Panc1 (cell line): ENCODE results near the gene PCNX2. TPM values are rescaled to one million over a fixed set of nuclear protein-coding genes. Genes with fewer than 3 reads are reported as not detected.

ENCODE experiments used
- ATAC-seq: fragments of 200-7000 bp; cut with Tn5 transposase; 2 replicates; pipeline ENCODE4 v1.9.1; 2020; ENCODE audit warnings: mild to moderate bottlenecking, moderate library complexity
- BruUV-seq: library from RNA; stranded (reverse); fragments of 400-500 nt; replicated peaks from 2 replicates; lab custom pipeline; 2021; lab: Mats Ljungman, UMichigan
- CTCF ChIA-PET: fragments of 300-600 bp; sonication (Branson Sonifier 250); formaldehyde crosslinking; loops from one replicate; lab custom pipeline; 2022; ENCODE audit warnings: antibody characterized with exemption; lab: Charles Lee
- POLR2A ChIA-PET: fragments of 300-600 bp; sonication (Branson Sonifier 250); formaldehyde crosslinking; loops from one replicate; lab custom pipeline; 2022; ENCODE audit warnings: antibody characterized with exemption; lab: Charles Lee
- DNase-seq: peaks from one replicate; pipeline ENCODE4 v3.0.0-alpha.2; 2010; ENCODE audit warnings: low read depth, low spot score
- H3K27ac ChIP-seq: 2 replicates; pipeline ENCODE4 v1.5.1; 2011; ENCODE audit warnings: mild to moderate bottlenecking, low read length, inconsistent platforms
- H3K27me3 ChIP-seq: fragments of 200-500 bp; sonication (Bioruptor generic); 2 replicates; pipeline ENCODE4 v1.6.0; 2014; ENCODE audit warnings: low read length, inconsistent platforms; ENCODE audit not compliant: control insufficient read depth, insufficient read depth
- H3K36me3 ChIP-seq: fragments of 200-500 bp; sonication (Bioruptor generic); 2 replicates; pipeline ENCODE4 v1.5.1; 2014; ENCODE audit warnings: inconsistent platforms, mild to moderate bottlenecking, low read length, moderate library complexity; ENCODE audit not compliant: control insufficient read depth, insufficient read depth
- H3K4me1 ChIP-seq: 2 replicates; pipeline ENCODE4 v1.5.1; 2011; ENCODE audit warnings: inconsistent platforms, mild to moderate bottlenecking, low read length, moderate library complexity; ENCODE audit not compliant: control insufficient read depth, insufficient read depth
- H3K4me3 ChIP-seq, 2 experiments: 2 replicates each; pipeline ENCODE4 v1.5.1; 2011 to 2012; ENCODE audit warnings: low read depth in 2 of 2, low read length in 2 of 2, mild to moderate bottlenecking in 2 of 2, inconsistent platforms in 1 of 2, moderate library complexity in 1 of 2
- H3K9me3 ChIP-seq: fragments of 200-500 bp; sonication (Bioruptor generic); 2 replicates; pipeline ENCODE4 v1.5.1; 2014; ENCODE audit warnings: low read depth, mild to moderate bottlenecking, inconsistent platforms, low read length, moderate library complexity; ENCODE audit not compliant: control insufficient read depth, insufficient read depth
- POLR2AphosphoS5 ChIP-seq: IDR thresholded peaks from 2 replicates; pipeline ENCODE4 v1.6.1; 2012; ENCODE audit warnings: mild to moderate bottlenecking, low read depth, low read length, moderate library complexity
- SIN3A ChIP-seq: IDR thresholded peaks from 2 replicates; pipeline ENCODE4 v1.6.1; 2012; ENCODE audit warnings: low read depth, mild to moderate bottlenecking, low read length, moderate library complexity, borderline replicate concordance; ENCODE audit not compliant: insufficient read depth
- TCF7L2 ChIP-seq: IDR thresholded peaks from 2 replicates; pipeline ENCODE4 v1.6.1; 2011; ENCODE audit warnings: mild to moderate bottlenecking, low read depth, low read length, inconsistent platforms
- in situ Hi-C: cut with HindIII; loops from 2 replicates; pipeline ENCODE4 v1.10.0; 2016; ENCODE audit warnings: low sequenced_read_pairs, low pct_unique_long_range_greater_than_20kb
- intact Hi-C: fragments of 100-400 bp; cut with micrococcal nuclease; formaldehyde crosslinking; loops from one replicate; pipeline ENCODE4 v1.10.0; 2022; ENCODE audit not compliant: unreplicated experiment
- total RNA-seq: library from RNA; stranded (reverse); gene quantifications from one replicate; pipeline ENCODE4 v1.2.1, GENCODE V29; 2021; ENCODE audit not compliant: unreplicated experiment
- TF ChIP-seq, protein P1 (sequence below): fragments of 450-650 bp; IDR thresholded peaks from 2 replicates; pipeline ENCODE4 v1.5.1; 2017; ENCODE audit warnings: mild to moderate bottlenecking
- TF ChIP-seq, protein P2 (sequence below), 2 experiments: IDR thresholded peaks; 2 replicates each; pipeline ENCODE4 v1.6.1; 2011 to 2012; ENCODE audit warnings: low read depth in 2 of 2, control low read depth in 1 of 2, low read length in 1 of 2, mild to moderate bottlenecking in 1 of 2, moderate library complexity in 1 of 2; ENCODE audit not compliant: insufficient read depth in 1 of 2

PCNX2 gene
- total RNA-seq, 1 experiment from 2014 or later: 2.6 TPM

DNA sequence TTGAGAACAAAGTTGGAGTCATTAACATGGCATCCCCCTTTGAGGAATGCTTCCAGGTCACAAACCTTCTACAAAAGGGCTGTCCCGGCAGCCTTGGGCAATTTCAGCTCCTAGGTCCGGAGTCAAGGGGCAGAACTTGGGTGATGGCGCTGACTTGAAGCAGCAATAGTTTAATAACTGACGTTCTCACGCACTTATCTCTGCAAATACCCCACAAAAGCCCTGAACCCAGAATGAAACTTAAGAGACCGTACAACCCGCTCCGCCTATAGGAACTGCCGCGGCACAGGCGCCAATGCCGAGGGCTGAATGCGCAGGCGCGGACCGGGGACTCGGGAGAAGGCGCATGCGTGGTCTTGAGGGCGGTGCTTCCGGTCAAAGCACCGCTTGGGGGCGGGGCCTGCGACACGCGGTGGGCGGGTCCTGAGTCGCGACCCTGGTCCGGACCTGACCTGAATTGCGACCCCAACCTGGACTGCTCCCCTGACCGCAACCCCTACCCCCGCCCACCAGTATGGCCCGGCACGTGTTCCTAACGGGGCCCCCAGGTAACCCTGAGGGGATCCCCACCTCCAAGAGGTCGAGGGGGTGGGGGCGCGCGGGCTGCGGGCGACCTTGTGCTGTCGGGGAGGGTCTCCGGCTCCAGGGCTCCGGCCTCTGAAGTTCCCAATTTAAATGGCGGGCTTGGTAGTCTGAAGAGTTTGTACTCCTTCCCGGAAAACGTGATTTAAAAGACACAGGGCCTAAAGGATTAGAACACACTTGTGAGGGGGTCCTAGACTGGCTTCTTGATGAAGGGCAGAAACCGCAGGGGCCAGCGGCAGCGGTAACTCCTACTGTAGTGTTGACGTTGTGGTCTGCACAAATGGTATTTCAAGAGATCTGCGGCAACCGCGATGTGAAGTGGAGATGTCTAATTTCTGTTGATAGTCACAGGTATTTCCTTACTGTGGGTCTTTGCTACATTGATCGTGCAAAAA is 345.0 kb downstream of the PCNX2 start, which contains the start of gene NTPCR:
NTPCR (plus strand) TSS at position 415 of the 980 bp plus-strand sequence; CDS start at position 515, 100 bp downstream.
- intact Hi-C loops: no loop called here
- peak within 1 kb of the TSS; percentile 81 to 95 for H3K4me3 ChIP-seq
- peak within 1 kb of the TSS; percentile 96 for H3K27ac ChIP-seq
- in situ Hi-C loops: no loop called here
- POLR2A ChIA-PET: no interaction called here
- peaks cover 13% of the 10 kb centered on the region for H3K4me1 ChIP-seq
- H3K27me3 ChIP-seq: no peaks in the 10 kb centered on the region
- CTCF ChIA-PET: no interaction called here
- peak; percentile 91 for ATAC-seq
- H3K36me3 ChIP-seq: peaks cover 3% of the 10 kb centered on the region; the same call in 1 of the 2 replicates
- H3K9me3 ChIP-seq: no peaks in the 10 kb centered on the region
- BruUV-seq: no TSS peak
- TF ChIP-seq POLR2AphosphoS5 (peak; percentile 87), SIN3A (no peak)
- DNase-seq: peak; percentile 82

- intact Hi-C loops (no loop called here), in situ Hi-C loops (no loop called here)
- ATAC-seq (no peak), DNase-seq (no peak)
- H3K36me3 ChIP-seq: peaks cover 3% of the 10 kb centered on the region; the same call in 1 of the 2 replicates
- H3K4me3 ChIP-seq: peak overlapping the region; percentile 81 to 95
- no peak for TF ChIP-seq POLR2AphosphoS5
- TF ChIP-seq SIN3A: no peak
- TF ChIP-seq, protein P1, sequence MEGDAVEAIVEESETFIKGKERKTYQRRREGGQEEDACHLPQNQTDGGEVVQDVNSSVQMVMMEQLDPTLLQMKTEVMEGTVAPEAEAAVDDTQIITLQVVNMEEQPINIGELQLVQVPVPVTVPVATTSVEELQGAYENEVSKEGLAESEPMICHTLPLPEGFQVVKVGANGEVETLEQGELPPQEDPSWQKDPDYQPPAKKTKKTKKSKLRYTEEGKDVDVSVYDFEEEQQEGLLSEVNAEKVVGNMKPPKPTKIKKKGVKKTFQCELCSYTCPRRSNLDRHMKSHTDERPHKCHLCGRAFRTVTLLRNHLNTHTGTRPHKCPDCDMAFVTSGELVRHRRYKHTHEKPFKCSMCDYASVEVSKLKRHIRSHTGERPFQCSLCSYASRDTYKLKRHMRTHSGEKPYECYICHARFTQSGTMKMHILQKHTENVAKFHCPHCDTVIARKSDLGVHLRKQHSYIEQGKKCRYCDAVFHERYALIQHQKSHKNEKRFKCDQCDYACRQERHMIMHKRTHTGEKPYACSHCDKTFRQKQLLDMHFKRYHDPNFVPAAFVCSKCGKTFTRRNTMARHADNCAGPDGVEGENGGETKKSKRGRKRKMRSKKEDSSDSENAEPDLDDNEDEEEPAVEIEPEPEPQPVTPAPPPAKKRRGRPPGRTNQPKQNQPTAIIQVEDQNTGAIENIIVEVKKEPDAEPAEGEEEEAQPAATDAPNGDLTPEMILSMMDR: no peak
- TF ChIP-seq, protein P2, sequence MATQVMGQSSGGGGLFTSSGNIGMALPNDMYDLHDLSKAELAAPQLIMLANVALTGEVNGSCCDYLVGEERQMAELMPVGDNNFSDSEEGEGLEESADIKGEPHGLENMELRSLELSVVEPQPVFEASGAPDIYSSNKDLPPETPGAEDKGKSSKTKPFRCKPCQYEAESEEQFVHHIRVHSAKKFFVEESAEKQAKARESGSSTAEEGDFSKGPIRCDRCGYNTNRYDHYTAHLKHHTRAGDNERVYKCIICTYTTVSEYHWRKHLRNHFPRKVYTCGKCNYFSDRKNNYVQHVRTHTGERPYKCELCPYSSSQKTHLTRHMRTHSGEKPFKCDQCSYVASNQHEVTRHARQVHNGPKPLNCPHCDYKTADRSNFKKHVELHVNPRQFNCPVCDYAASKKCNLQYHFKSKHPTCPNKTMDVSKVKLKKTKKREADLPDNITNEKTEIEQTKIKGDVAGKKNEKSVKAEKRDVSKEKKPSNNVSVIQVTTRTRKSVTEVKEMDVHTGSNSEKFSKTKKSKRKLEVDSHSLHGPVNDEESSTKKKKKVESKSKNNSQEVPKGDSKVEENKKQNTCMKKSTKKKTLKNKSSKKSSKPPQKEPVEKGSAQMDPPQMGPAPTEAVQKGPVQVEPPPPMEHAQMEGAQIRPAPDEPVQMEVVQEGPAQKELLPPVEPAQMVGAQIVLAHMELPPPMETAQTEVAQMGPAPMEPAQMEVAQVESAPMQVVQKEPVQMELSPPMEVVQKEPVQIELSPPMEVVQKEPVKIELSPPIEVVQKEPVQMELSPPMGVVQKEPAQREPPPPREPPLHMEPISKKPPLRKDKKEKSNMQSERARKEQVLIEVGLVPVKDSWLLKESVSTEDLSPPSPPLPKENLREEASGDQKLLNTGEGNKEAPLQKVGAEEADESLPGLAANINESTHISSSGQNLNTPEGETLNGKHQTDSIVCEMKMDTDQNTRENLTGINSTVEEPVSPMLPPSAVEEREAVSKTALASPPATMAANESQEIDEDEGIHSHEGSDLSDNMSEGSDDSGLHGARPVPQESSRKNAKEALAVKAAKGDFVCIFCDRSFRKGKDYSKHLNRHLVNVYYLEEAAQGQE (IDR thresholded peaks at IDR 0.05; ENCODE audit: insufficient read depth in 1 of 2, low read depth in 2 of 2, low read length in 1 of 2): no peak
- no peak for TF ChIP-seq TCF7L2
- H3K4me1 ChIP-seq: peaks cover 13% of the 10 kb centered on the region
- no peaks in the 10 kb centered on the region for H3K27me3 ChIP-seq
- peak overlapping the region; percentile 96 for H3K27ac ChIP-seq
- no peaks in the 10 kb centered on the region for H3K9me3 ChIP-seq
- no TSS peak for BruUV-seq
- ChIA-PET CTCF (no interaction called here), POLR2A (no interaction called here)
These were observed 345.8 kb downstream of the PCNX2 start for GRCh38 chr1:232949636-232950196.
